H1 (cell line): ENCODE results near the gene TAS2R50. TPM values are rescaled to one million over a fixed set of nuclear protein-coding genes. Genes with fewer than 3 reads are reported as not detected.

Experiments
- polyA plus RNA-seq, 7 experiments: library from polyadenylated mRNA; depleted of rRNA in 3 of 7; stranded (reverse) in 5 of 7; unstranded in 2 of 7; fragments of >200 nt in 5 of 7; fragments of 200-250 nt in 2 of 7; gene quantifications; 1 replicate in 5 of 7; 2 replicates in 1 of 7; 4 replicates in 1 of 7; pipeline versions ENCODE4 v1.2.1 to v1.2.3, GENCODE V29; 2011 to 2013; ENCODE audit warnings: missing spikeins in 2 of 7, mixed read lengths in 2 of 7
- total RNA-seq: library from RNA; stranded (reverse); fragmentation: NEBNext Ultra II Directional; extraction: Animal tissue kit (Norgen Biotek cat#: 25700); gene quantifications from 2 replicates; pipeline ENCODE4 v1.2.1, GENCODE V29; 2021
- TF ChIP-seq, protein P1 (sequence below): fragments of 300-600 bp; sonication (generic); IDR thresholded peaks from 2 replicates; pipeline ENCODE4 v1.7.1; 2012; ENCODE audit warnings: low read length, moderate library complexity, mild to moderate bottlenecking, inconsistent platforms; ENCODE audit not compliant: insufficient replicate concordance

The TAS2R50 gene
- total and polyA plus RNA-seq, 2 of the 8 experiments (the other 6 are each of a cell fraction or from before 2014, with no cell fraction given) = 0.11 to 0.50 TPM

DNA sequence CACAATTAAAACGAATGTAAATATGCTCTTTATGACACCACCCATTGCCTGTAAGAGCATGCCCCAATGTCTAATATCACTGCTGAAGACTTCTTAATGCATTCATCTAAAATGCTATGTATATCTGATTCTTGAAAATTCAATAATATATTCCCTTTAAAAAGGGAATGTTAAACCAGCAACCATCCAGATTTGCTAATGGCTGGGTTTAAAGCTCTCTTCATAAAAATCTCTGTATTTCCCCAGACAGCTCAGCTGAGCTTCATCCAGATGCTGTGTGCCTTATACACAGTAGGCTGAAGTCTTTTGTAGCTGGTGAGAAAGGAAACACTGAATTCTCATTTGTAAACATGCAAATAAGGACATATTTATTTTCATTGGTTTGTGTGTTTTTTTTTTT lies 47.5 kb downstream of the TAS2R50 start, which contains the start of gene TAS2R14 (continued):
- TF ChIP-seq, protein P1, sequence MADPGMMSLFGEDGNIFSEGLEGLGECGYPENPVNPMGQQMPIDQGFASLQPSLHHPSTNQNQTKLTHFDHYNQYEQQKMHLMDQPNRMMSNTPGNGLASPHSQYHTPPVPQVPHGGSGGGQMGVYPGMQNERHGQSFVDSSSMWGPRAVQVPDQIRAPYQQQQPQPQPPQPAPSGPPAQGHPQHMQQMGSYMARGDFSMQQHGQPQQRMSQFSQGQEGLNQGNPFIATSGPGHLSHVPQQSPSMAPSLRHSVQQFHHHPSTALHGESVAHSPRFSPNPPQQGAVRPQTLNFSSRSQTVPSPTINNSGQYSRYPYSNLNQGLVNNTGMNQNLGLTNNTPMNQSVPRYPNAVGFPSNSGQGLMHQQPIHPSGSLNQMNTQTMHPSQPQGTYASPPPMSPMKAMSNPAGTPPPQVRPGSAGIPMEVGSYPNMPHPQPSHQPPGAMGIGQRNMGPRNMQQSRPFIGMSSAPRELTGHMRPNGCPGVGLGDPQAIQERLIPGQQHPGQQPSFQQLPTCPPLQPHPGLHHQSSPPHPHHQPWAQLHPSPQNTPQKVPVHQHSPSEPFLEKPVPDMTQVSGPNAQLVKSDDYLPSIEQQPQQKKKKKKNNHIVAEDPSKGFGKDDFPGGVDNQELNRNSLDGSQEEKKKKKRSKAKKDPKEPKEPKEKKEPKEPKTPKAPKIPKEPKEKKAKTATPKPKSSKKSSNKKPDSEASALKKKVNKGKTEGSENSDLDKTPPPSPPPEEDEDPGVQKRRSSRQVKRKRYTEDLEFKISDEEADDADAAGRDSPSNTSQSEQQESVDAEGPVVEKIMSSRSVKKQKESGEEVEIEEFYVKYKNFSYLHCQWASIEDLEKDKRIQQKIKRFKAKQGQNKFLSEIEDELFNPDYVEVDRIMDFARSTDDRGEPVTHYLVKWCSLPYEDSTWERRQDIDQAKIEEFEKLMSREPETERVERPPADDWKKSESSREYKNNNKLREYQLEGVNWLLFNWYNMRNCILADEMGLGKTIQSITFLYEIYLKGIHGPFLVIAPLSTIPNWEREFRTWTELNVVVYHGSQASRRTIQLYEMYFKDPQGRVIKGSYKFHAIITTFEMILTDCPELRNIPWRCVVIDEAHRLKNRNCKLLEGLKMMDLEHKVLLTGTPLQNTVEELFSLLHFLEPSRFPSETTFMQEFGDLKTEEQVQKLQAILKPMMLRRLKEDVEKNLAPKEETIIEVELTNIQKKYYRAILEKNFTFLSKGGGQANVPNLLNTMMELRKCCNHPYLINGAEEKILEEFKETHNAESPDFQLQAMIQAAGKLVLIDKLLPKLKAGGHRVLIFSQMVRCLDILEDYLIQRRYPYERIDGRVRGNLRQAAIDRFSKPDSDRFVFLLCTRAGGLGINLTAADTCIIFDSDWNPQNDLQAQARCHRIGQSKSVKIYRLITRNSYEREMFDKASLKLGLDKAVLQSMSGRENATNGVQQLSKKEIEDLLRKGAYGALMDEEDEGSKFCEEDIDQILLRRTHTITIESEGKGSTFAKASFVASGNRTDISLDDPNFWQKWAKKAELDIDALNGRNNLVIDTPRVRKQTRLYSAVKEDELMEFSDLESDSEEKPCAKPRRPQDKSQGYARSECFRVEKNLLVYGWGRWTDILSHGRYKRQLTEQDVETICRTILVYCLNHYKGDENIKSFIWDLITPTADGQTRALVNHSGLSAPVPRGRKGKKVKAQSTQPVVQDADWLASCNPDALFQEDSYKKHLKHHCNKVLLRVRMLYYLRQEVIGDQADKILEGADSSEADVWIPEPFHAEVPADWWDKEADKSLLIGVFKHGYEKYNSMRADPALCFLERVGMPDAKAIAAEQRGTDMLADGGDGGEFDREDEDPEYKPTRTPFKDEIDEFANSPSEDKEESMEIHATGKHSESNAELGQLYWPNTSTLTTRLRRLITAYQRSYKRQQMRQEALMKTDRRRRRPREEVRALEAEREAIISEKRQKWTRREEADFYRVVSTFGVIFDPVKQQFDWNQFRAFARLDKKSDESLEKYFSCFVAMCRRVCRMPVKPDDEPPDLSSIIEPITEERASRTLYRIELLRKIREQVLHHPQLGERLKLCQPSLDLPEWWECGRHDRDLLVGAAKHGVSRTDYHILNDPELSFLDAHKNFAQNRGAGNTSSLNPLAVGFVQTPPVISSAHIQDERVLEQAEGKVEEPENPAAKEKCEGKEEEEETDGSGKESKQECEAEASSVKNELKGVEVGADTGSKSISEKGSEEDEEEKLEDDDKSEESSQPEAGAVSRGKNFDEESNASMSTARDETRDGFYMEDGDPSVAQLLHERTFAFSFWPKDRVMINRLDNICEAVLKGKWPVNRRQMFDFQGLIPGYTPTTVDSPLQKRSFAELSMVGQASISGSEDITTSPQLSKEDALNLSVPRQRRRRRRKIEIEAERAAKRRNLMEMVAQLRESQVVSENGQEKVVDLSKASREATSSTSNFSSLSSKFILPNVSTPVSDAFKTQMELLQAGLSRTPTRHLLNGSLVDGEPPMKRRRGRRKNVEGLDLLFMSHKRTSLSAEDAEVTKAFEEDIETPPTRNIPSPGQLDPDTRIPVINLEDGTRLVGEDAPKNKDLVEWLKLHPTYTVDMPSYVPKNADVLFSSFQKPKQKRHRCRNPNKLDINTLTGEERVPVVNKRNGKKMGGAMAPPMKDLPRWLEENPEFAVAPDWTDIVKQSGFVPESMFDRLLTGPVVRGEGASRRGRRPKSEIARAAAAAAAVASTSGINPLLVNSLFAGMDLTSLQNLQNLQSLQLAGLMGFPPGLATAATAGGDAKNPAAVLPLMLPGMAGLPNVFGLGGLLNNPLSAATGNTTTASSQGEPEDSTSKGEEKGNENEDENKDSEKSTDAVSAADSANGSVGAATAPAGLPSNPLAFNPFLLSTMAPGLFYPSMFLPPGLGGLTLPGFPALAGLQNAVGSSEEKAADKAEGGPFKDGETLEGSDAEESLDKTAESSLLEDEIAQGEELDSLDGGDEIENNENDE = no peak
